SK-N-SH (cell line): ENCODE measurements around the gene SMIM44. TPM values are rescaled to one million over a fixed set of nuclear protein-coding genes. Genes with fewer than 3 reads are reported as not detected.

ENCODE experiments used
- CTCF ChIA-PET: fragments of 300-600, 350-600 bp; formaldehyde crosslinking; extraction: SDS; loops from one replicate; lab custom pipeline; 2021; lab: Yijun Ruan, JAX
- POLR2A ChIA-PET: fragments of 350-600 bp; sonication (Branson Sonifier 250); formaldehyde crosslinking; extraction: SDS; loops from one replicate; lab custom pipeline; 2020; ENCODE audit warnings: antibody characterized with exemption, inconsistent platforms; lab: Yijun Ruan, JAX
- DNase-seq: peaks from one replicate; pipeline ENCODE4 v3.0.0; 2012
- H2AFZ ChIP-seq: fragments of 200-600 bp; sonication (generic); 2 replicates; pipeline ENCODE4 v1.8.1; 2016; ENCODE audit warnings: antibody characterized with exemption, mild to moderate bottlenecking, low read depth
- H3F3A ChIP-seq: fragments of 200-600 bp; sonication (generic); replicated peaks from 2 replicates; pipeline ENCODE3; 2016; ENCODE audit warnings: antibody characterized with exemption, mild to moderate bottlenecking; ENCODE audit not compliant: insufficient read depth
- H3K27ac ChIP-seq, 2 experiments: fragments of 200-500 bp in 1 of 2; fragments of 200-600 bp in 1 of 2; sonication (Bioruptor generic) in 1 of 2; sonication (generic), shearing (Covaris generic) in 1 of 2; 2 replicates each; pipeline versions ENCODE4 v1.5.1 to v1.6.1; 2014 to 2016; ENCODE audit warnings: low read depth in 2 of 2, inconsistent platforms in 1 of 2, low read length in 1 of 2, mild to moderate bottlenecking in 1 of 2, mixed read lengths in 1 of 2
- H3K27me3 ChIP-seq: fragments of 200-600 bp; sonication (generic), shearing (Covaris generic); 2 replicates; pipeline ENCODE4 v1.6.1; 2016; ENCODE audit warnings: mixed run types; ENCODE audit not compliant: insufficient read depth
- H3K36me3 ChIP-seq, 2 experiments: fragments of 200-500 bp in 1 of 2; fragments of 200-600 bp in 1 of 2; sonication (Bioruptor generic) in 1 of 2; sonication (generic) in 1 of 2; replicated peaks in 1 of 2; 2 replicates each; pipeline versions ENCODE3 to v1.5.1; 2014 to 2016; ENCODE audit warnings: low read length in 1 of 2, mild to moderate bottlenecking in 1 of 2; ENCODE audit not compliant: insufficient read depth in 2 of 2, control insufficient read depth in 1 of 2
- H3K4me1 ChIP-seq, 2 experiments: fragments of 200-500 bp in 1 of 2; fragments of 200-600 bp in 1 of 2; sonication (Bioruptor generic) in 1 of 2; sonication (generic), shearing (Covaris generic) in 1 of 2; 2 replicates each; pipeline versions ENCODE4 v1.5.1 to v1.6.1; 2014 to 2016; ENCODE audit warnings: low read depth in 1 of 2, low read length in 1 of 2, mixed run types in 1 of 2; ENCODE audit not compliant: insufficient read depth in 2 of 2, control insufficient read depth in 1 of 2
- H3K4me2 ChIP-seq: fragments of 200-600 bp; sonication (generic), shearing (Covaris generic); 2 replicates; pipeline ENCODE4 v1.6.1; 2017; ENCODE audit warnings: mixed run types
- H3K4me3 ChIP-seq, 2 experiments: fragments of 200-500 bp in 1 of 2; fragments of 200-600 bp in 1 of 2; sonication (Bioruptor generic) in 1 of 2; sonication (generic), shearing (Covaris generic) in 1 of 2; 2 replicates each; pipeline versions ENCODE4 v1.5.1 to v1.8.1; 2014 to 2016; ENCODE audit warnings: low read depth in 2 of 2, inconsistent platforms in 1 of 2, low read length in 1 of 2, mild to moderate bottlenecking in 1 of 2, mixed read lengths in 1 of 2, moderate library complexity in 1 of 2
- H3K79me2 ChIP-seq: fragments of 200-600 bp; sonication (generic); 2 replicates; pipeline ENCODE4 v1.8.1; 2017; ENCODE audit warnings: mild to moderate bottlenecking; ENCODE audit not compliant: insufficient read depth
- H3K9ac ChIP-seq: fragments of 200-600 bp; sonication (generic); 2 replicates; pipeline ENCODE4 v1.6.1; 2017; ENCODE audit warnings: mixed run types
- H3K9me2 ChIP-seq: fragments of 200-600 bp; sonication (generic); 2 replicates; pipeline ENCODE4 v1.6.1; 2017; ENCODE audit warnings: mixed run types
- H3K9me3 ChIP-seq: fragments of 200-600 bp; sonication (generic); 2 replicates; pipeline ENCODE4 v1.6.1; 2017; ENCODE audit warnings: mixed run types, mild to moderate bottlenecking, moderate library complexity
- H4K20me1 ChIP-seq: fragments of 200-600 bp; sonication (generic); 2 replicates; pipeline ENCODE4 v1.6.1; 2017; ENCODE audit warnings: mild to moderate bottlenecking, mixed run types; ENCODE audit not compliant: insufficient read depth
- CHD2 ChIP-seq: fragments of 150-350 bp; IDR thresholded peaks from 2 replicates; pipeline ENCODE4 v1.6.1; 2018; ENCODE audit warnings: low read length; ENCODE audit not compliant: partially characterized antibody
- EP300 ChIP-seq, 2 experiments: IDR thresholded peaks; 2 replicates each; pipeline versions ENCODE4 v1.4.0 to v1.6.1; 2012; ENCODE audit warnings: borderline replicate concordance in 1 of 2, low read depth in 1 of 2, low read length in 1 of 2
- EZH2phosphoT487 ChIP-seq: fragments of 200-600 bp; sonication (generic); IDR thresholded peaks from 2 replicates; pipeline ENCODE4 v1.6.1; 2017; ENCODE audit warnings: low read depth, mixed run types, mild to moderate bottlenecking, antibody characterized with exemption, moderate library complexity, borderline replicate concordance
- FOSL2 ChIP-seq: IDR thresholded peaks from 2 replicates; pipeline ENCODE4 v1.4.0; 2012; ENCODE audit warnings: low read depth, mild to moderate bottlenecking, moderate library complexity, borderline replicate concordance
- FOXJ3 ChIP-seq: sonication (generic); formaldehyde crosslinking; IDR thresholded peaks from 2 replicates; pipeline ENCODE4 v1.5.1; 2020; ENCODE audit warnings: mild to moderate bottlenecking, missing genetic modification reagents
- GABPA ChIP-seq: IDR thresholded peaks from 2 replicates; pipeline ENCODE4 v1.4.0; 2012; ENCODE audit warnings: low read depth, mild to moderate bottlenecking
- GATA2 ChIP-seq: sonication (generic); formaldehyde crosslinking; IDR thresholded peaks from 2 replicates; pipeline ENCODE4 v1.5.0; 2020; ENCODE audit warnings: mild to moderate bottlenecking, missing genetic modification reagents
- JUND ChIP-seq: IDR thresholded peaks from 2 replicates; pipeline ENCODE4 v1.4.0; 2012
- MEF2A ChIP-seq: IDR thresholded peaks from 2 replicates; pipeline ENCODE4 v1.4.0; 2012; ENCODE audit warnings: low read depth, borderline replicate concordance
- MXI1 ChIP-seq: IDR thresholded peaks from 2 replicates; pipeline ENCODE4 v1.6.1; 2012; ENCODE audit warnings: mild to moderate bottlenecking, low read depth, low read length, improper control_type of control experiment
- NRF1 ChIP-seq: IDR thresholded peaks from 2 replicates; pipeline ENCODE4 v1.6.1; 2012; ENCODE audit warnings: low read depth, mild to moderate bottlenecking, low read length
- POLR2AphosphoS5 ChIP-seq: IDR thresholded peaks from 2 replicates; pipeline ENCODE4 v1.6.1; 2012; ENCODE audit warnings: low read depth, low read length
- RAD21 ChIP-seq: IDR thresholded peaks from 2 replicates; pipeline ENCODE4 v1.6.1; 2012; ENCODE audit warnings: mild to moderate bottlenecking, low read length
- RCOR1 ChIP-seq: fragments of 150-350 bp; IDR thresholded peaks from 2 replicates; pipeline ENCODE4 v1.6.1; 2017; ENCODE audit warnings: antibody characterized with exemption, low read length
- RXRA ChIP-seq: IDR thresholded peaks from 2 replicates; pipeline ENCODE4 v1.4.0; 2012; ENCODE audit warnings: low read depth, mild to moderate bottlenecking, borderline replicate concordance
- SIN3A ChIP-seq: IDR thresholded peaks from 2 replicates; pipeline ENCODE4 v1.6.1; 2012; ENCODE audit warnings: low read depth, mild to moderate bottlenecking, low read length, moderate library complexity, borderline replicate concordance
- TEAD4 ChIP-seq: IDR thresholded peaks from 2 replicates; pipeline ENCODE4 v1.4.0; 2012; ENCODE audit warnings: mild to moderate bottlenecking, borderline replicate concordance; ENCODE audit not compliant: insufficient read depth
- YY1 ChIP-seq: IDR thresholded peaks from 2 replicates; pipeline ENCODE4 v1.4.0; 2012; ENCODE audit warnings: low read depth, mild to moderate bottlenecking
- WGBS: methylation state at CpG from one replicate; pipeline ENCODE4 v1.1.6; 2017; ENCODE audit warnings: low lambda C conversion rate; 5-methylcytosine and 5-hydroxymethylcytosine counted together
- polyA plus RNA-seq, 3 experiments: library from polyadenylated mRNA; depleted of rRNA; stranded (reverse); fragments of >200 nt; gene quantifications; 2 replicates each; pipeline ENCODE4 v1.2.3, GENCODE V29; 2012
- TF ChIP-seq, protein P1 (sequence below): fragments of 150-350 bp; IDR thresholded peaks from 2 replicates; pipeline ENCODE4 v1.6.1; 2016; ENCODE audit warnings: mild to moderate bottlenecking, low read depth, low read length
- TF ChIP-seq, protein P2 (sequence below): fragments of 150-350 bp; IDR thresholded peaks from 2 replicates; pipeline ENCODE4 v1.6.1; 2017; ENCODE audit warnings: antibody characterized with exemption, low read length, low read depth, borderline replicate concordance
- TF ChIP-seq, protein P3 (sequence below): IDR thresholded peaks from 2 replicates; pipeline ENCODE4 v1.4.0; 2012; ENCODE audit warnings: low read depth, borderline replicate concordance
- TF ChIP-seq, protein P4 (sequence below): IDR thresholded peaks from 2 replicates; pipeline ENCODE4 v1.4.0; 2012; ENCODE audit warnings: low read depth

Gene SMIM44
- polyA plus RNA-seq, 1 of the 3 experiments (the other 2 are of a cell fraction): not detected

DNA sequence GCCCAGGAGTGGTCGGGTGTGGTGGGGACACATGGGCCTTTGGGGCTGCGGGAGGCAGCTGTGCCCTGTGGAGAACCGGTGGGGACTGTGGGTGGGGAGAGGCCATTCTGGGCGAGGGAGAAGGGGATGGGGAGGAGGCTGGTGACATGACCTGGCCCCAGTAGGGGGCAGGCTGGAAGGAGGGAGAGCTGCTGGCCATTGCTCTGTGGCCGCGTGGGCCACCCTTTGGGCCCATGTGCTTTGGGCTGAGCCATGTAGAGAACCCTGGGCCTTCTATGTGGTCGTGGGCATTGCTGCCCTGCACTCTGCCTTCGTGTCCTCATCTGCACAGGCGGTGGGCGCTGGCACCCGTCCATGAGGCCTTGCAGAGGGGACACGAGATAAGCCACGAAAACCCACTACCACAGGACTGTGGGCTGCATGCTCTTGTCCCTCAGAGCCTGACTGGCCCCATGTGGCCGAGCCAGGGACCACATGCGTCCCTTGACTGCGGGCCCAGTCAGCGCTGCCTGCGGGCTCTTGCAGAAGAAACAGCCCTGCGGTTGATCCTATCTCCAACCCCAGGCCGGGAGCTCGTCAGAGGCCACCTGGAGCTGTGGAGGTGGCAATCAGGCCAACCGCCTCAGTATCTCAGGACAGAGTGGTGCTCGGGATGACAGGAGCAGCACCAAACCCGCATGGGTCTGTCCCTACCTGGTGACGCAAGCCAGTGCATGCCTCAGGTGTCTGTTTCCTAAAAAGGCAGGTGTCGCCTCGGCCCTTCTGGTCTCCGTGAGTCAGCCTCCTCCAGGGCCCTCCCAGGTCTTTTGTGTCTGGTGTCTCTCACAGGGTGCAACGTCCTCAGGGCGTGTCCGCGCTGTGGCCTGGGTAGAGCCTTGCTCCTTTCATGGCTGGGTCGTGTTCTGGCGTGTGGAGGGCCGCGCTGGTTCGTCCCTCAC is 37.2 kb upstream of the SMIM44 start:
- peak; percentile 66 for DNase-seq
- H3K27ac ChIP-seq: no peak overlapping the region; a peak in 1 of 4 replicates
- peaks cover 86% of the 10 kb centered on the region for H3K79me2 ChIP-seq
- H3K4me1 ChIP-seq: peaks cover 0 to 20% of the 10 kb centered on the region in 2 experiments; a peak in 1 of 4 replicates
- H3K27me3 ChIP-seq: no peaks in the 10 kb centered on the region
- H3K9me3 ChIP-seq: no peaks in the 10 kb centered on the region
- peaks cover 79% of the 10 kb centered on the region for H4K20me1 ChIP-seq
- WGBS: 94% methylated on average over 8 of the region's 37 CpGs
- H2AFZ ChIP-seq: no peak overlapping the region
- TF ChIP-seq MXI1: no peak
- TF ChIP-seq EP300 (IDR thresholded peaks at IDR 0.05; ENCODE audit: borderline replicate concordance in 1 of 2, low read depth in 1 of 2, low read length in 1 of 2): no peak
- no peak for TF ChIP-seq YY1
- TF ChIP-seq TEAD4: no peak
- no peak for TF ChIP-seq JUND
- TF ChIP-seq EZH2phosphoT487: no peak
- no peak for TF ChIP-seq GABPA
- no peak for TF ChIP-seq RCOR1
- TF ChIP-seq CHD2: no peak
- TF ChIP-seq GATA2 (CRISPR knock-in tag): no peak; the same call in 1 of the 2 replicates
- no peak for TF ChIP-seq SIN3A
- no peak for TF ChIP-seq RAD21
- ChIA-PET POLR2A (no interaction called here), CTCF (no interaction called here)
- no peaks in the 10 kb centered on the region for H3F3A ChIP-seq
- H3K9ac ChIP-seq: no peak overlapping the region
- H3K9me2 ChIP-seq: no peaks in the 10 kb centered on the region
- peaks cover 7 to 27% of the 10 kb centered on the region in 2 experiments for H3K36me3 ChIP-seq
- H3K4me3 ChIP-seq: no peak overlapping the region
- H3K4me2 ChIP-seq: no peak overlapping the region

DNA sequence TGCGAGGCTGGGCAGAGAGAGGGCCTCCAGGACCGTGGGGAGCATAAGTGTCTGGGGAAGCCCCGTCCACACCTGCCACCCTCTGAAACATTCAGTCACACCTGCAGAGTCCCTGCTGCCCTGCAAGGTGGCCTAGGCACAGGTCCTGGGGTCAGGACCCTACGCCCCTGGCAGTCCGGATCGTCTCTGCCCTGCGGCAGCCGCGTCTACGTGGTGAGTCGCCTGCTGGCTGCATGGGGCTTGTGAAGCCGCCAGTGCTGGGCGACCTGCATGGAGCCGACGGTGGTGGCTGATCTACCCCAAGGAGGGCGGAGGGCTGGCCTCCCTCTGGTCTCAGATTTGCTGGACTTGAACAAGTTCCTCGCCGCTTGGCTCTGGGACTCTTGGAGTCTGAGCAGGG is 35.9 kb upstream of the SMIM44 start:
- Histone ChIP-seq H3K27ac (no peak overlapping the region), H3K4me1 (peaks cover 0 to 20% of the 10 kb centered on the region in 2 experiments; a peak in 1 of 4 replicates), H3K9me3 (no peaks in the 10 kb centered on the region), H3K9me2 (no peaks in the 10 kb centered on the region), H3K36me3 (peaks cover 7 to 19% of the 10 kb centered on the region in 2 experiments), H3K4me2 (no peak overlapping the region), H3K79me2 (peaks cover 95% of the 10 kb centered on the region), H3K4me3 (no peak overlapping the region), H2AFZ (no peak overlapping the region), H3K9ac (no peak overlapping the region), H3K27me3 (no peaks in the 10 kb centered on the region), H4K20me1 (peaks cover 88% of the 10 kb centered on the region), H3F3A (no peaks in the 10 kb centered on the region)
- CTCF ChIA-PET: interaction anchor here (1.7 kb wide), 1 partner anchor 26 kb away, joined by 9 read pairs; no protein-coding TSS in a partner anchor
- POLR2A ChIA-PET: interaction anchor here (1.0 kb wide), 1 partner anchor 12 kb away, joined by 3 read pairs; no protein-coding TSS in a partner anchor
- WGBS: 88% methylated on average over 4 of the region's 18 CpGs
- DNase-seq: no peak
- TF ChIP-seq, protein P1, sequence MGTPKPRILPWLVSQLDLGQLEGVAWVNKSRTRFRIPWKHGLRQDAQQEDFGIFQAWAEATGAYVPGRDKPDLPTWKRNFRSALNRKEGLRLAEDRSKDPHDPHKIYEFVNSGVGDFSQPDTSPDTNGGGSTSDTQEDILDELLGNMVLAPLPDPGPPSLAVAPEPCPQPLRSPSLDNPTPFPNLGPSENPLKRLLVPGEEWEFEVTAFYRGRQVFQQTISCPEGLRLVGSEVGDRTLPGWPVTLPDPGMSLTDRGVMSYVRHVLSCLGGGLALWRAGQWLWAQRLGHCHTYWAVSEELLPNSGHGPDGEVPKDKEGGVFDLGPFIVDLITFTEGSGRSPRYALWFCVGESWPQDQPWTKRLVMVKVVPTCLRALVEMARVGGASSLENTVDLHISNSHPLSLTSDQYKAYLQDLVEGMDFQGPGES: no peak
- TF ChIP-seq MEF2A: no peak
- no peak for TF ChIP-seq FOSL2
- TF ChIP-seq, protein P2, sequence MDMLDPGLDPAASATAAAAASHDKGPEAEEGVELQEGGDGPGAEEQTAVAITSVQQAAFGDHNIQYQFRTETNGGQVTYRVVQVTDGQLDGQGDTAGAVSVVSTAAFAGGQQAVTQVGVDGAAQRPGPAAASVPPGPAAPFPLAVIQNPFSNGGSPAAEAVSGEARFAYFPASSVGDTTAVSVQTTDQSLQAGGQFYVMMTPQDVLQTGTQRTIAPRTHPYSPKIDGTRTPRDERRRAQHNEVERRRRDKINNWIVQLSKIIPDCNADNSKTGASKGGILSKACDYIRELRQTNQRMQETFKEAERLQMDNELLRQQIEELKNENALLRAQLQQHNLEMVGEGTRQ: no peak
- no peak for TF ChIP-seq FOXJ3 (CRISPR knock-in tag)
- TF ChIP-seq NRF1: no peak
- TF ChIP-seq, protein P3, sequence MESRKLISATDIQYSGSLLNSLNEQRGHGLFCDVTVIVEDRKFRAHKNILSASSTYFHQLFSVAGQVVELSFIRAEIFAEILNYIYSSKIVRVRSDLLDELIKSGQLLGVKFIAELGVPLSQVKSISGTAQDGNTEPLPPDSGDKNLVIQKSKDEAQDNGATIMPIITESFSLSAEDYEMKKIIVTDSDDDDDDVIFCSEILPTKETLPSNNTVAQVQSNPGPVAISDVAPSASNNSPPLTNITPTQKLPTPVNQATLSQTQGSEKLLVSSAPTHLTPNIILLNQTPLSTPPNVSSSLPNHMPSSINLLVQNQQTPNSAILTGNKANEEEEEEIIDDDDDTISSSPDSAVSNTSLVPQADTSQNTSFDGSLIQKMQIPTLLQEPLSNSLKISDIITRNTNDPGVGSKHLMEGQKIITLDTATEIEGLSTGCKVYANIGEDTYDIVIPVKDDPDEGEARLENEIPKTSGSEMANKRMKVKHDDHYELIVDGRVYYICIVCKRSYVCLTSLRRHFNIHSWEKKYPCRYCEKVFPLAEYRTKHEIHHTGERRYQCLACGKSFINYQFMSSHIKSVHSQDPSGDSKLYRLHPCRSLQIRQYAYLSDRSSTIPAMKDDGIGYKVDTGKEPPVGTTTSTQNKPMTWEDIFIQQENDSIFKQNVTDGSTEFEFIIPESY: no peak
- no peak for TF ChIP-seq SIN3A
- no peak for TF ChIP-seq RCOR1
- TF ChIP-seq RAD21: no peak
- TF ChIP-seq, protein P4, sequence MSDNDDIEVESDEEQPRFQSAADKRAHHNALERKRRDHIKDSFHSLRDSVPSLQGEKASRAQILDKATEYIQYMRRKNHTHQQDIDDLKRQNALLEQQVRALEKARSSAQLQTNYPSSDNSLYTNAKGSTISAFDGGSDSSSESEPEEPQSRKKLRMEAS: no peak
- TF ChIP-seq RXRA: no peak
- TF ChIP-seq GATA2 (CRISPR knock-in tag): no peak
- no peak for TF ChIP-seq POLR2AphosphoS5
- TF ChIP-seq EZH2phosphoT487: no peak
